HG02642 (cell line): ENCODE results near the gene KDM4E.
"Not testable (repeated sequence)": the region's sequence is repeated elsewhere in the genome, so short reads cannot be mapped to it uniquely, and the experiment has no call there.

Source experiments
- ATAC-seq: cut with Tn5 transposase; IDR thresholded peaks from one replicate; pipeline ENCODE4 v1.9.1; 2021; ENCODE audit warnings: mild to moderate bottlenecking; ENCODE audit not compliant: unreplicated experiment, poor library complexity

KDM4E gene

DNA sequence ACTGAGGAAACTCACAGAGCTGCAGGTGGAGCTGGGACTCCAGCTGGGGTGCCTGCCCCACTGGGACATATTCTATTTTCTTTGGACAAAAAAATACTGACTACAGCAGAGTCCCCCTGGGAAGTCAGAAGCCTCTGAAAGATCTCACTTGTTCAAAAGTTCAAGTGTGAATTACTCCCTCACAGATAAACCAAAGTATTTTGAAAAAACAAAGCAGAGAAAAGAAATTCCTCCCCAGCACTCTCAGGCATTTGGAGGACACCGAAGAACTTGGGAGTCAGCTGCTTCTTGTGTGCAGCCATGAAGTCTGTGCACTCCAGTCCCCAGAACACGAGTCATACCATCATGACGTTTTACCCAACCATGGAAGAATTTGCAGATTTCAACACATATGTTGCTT, 24.1 kb downstream of the KDM4E start, which contains the start of gene KDM4F:
KDM4F (plus strand) TSS at position 301 of the 400 bp plus-strand sequence.
- not testable (repeated sequence) for ATAC-seq

DNA sequence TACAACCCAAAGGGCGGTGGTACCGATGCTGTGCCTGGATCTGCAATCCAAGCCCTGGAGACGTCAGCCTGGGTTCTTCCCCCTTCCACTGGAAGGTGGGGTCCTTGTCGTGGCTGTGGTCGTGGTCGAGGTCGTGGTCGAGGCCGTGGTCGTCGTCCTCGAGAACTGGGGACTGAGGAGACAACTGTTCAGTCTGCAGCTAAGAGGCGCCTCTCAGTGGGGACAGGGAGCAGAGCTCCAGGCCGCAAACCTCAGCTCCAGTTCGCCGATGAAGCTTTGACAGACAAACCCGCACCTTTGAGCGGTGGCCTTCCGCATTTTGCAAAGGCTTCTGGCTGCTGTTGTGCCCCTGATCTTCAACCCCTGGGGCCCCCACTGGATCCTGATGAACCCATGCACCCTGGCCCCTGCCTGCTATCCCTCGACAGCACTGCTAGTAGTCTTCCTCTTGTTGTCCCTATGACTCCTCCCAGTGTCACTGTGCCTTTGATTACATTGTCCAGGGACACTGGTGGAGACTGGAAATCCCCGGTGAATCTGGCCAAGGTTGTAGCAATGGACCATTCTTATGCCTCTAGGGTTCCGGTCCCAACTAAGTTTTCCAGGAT, 25.6 kb downstream of the KDM4E start:
- no peak for ATAC-seq

GRCh38 chr11:95054356-95054755, 29.3 kb downstream of the KDM4E start:
- no peak for ATAC-seq

DNA sequence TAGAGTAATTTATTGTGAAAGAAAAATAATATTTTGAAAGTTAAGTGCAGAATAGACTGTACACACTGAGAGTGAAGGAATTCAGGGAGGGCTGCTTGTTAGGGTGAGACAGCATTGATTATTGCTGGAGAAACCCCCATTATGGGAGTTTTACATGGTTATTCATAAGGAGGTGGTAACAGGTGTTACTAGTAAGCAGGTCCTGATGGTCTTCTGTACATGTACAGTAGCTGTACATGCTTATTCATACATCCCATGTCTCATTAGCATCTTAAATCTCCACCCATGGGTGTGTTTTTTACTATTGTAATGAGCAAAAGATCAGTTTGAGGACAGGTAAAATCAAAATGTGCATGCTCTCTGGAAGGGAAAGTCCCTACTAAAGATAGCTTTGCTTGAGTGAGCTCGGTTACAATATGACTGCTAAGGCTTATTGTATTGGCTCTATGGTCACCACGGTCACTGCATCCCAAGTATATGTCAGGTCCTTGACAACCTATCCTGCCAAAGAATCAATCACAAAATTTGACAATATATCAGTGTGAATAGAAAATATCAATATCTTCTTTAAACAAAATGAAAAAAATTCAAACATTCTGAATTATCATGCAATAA, 30.3 kb downstream of the KDM4E start:
- ATAC-seq, result peak; percentile 92

DNA sequence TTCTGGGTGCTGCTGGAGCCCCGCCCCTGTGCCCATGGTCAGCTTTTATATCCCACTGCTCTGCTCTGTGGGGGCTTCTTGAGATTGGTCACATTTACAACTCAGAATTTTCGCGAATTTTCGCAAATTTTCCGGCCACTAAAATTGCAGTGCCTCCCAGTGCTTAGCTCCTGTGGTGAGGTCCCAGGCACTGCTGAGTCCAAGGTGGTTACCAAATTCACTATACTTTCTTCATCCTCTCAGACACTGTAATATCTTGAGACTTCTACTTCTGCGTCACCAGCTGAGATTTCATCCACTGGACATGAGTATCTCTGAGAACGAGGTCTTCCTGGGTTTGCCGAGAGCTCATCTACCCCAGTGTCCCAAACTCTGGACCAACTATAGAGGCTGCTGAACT, 32.9 kb downstream of the KDM4E start:
- no peak for ATAC-seq

DNA sequence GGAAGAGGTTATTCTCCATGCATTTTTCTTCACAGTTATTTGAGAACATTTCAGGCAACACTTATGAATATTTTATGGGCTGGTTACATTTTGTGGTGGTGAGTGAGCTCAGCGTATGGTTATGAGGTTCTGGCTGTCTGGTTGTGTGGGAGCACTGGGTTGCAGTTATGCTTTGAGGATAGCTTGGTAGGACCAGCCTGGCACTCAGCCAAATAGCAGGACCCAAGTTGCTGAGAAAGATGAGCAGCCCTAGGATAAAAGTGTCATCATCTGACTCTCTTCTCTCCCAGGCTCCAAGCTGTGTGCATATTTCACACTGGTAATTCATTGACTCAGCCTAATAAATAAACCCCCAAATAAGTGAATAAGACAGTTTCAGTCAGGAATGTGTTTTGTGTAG, 33.6 kb downstream of the KDM4E start:
- ATAC-seq, result no peak

DNA sequence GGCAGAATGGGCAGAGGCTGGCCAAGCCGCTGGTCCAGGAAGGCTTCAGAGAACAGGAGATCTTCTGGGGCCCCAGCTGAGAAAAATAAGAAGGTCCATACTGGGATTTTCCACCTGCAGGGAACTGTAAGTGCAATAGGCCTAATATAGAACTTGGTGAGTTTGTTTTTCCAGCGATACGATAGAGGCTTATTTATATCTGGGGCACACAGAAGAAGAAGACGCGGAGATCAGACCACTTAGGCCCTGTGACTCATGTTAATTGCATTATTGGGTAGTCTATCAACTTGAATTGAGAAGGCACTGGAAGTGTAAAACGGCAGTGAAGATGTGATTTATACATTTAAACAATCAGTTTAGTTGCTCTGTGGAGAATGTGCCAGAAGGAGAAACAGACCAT, 34.0 kb downstream of the KDM4E start:
- no peak for ATAC-seq

DNA sequence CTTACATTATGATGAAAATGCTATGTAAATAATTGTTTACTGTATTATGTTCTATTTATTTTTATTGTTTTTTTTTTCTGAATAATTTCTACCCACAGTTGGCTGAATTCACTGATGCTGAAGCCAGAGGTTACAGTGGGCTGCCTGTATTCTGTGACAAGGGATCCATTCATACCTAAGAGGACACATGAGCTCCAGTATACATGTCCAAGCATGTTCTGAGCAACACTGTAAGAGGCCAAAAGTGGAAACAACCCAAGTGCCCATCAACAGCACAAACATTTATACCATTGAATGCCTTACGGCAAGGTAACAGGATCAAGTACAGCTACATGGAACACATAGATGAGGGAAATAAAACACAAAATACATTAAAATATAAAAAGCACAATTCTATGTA, 40.3 kb downstream of the KDM4E start:
- ATAC-seq, result no peak

DNA sequence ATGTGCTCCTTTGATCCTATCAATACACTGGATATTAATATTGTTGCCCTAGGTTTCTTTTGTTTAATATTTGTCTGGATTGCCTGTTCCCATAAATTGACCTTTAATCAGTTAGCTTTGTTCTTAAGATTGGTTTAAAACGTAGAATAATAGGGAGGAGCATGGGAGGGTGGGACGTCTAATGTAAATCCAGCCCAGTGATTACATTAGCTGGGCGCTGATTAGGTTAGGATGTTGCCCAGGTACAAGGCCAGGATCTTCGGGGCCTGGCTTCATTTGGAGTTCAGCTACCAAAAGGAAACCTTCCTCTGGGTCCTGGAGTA, 41.6 kb downstream of the KDM4E start, which contains the start of gene SRSF8:
SRSF8 (plus strand) TSS at position 204 of the 323 bp plus-strand sequence. CDS start 308 bp downstream, outside the sequence.
- ATAC-seq, result peak; percentile 51

GRCh38 chr11:95067039-95067840, 42.2 kb downstream of the KDM4E start:
- peak; percentile 78 for ATAC-seq

GRCh38 chr11:95067841-95068219, 42.8 kb downstream of the KDM4E start:
- no peak for ATAC-seq

- peak; percentile 62 for ATAC-seq
Measured at GRCh38 chr11:95068549-95068948, 43.5 kb downstream of the KDM4E start.

DNA sequence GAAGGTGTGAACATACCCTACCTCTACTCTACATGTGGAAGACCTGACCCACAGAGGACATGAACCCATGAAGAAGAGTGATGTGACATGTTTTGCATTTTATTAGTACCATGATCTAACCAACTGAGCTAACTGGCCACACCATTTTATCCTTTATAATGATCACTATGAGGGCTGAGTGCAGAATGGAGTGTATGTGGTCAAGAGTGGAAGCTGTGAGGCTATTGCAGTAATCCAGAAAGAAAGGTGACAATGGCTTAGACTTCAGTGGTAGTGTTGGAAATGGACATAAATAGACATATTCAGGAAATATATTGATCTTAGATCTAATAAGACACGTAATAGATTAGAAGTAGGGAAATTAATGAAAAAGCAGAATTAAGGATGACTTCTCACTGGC, 45.4 kb downstream of the KDM4E start:
- ATAC-seq, result no peak

DNA sequence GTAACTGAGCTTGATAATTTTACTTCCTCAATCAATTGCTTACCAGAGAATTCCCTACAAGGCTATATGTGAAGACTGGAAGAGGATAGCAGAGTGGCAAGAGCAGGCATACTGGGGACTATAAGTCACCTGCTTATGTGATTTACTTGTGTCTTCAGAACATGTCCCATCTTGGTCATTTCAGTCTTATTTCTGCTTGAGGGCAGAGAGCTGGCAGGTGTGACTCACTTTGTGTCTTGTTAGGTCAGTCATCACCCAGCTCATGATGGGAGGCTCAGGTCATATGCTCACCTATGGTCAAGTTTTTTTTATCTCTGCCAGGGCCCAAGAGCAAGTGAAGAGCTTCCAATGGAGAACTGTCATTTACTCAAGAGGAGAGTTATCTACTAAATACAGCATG, 47.9 kb downstream of the KDM4E start:
- no peak for ATAC-seq

DNA sequence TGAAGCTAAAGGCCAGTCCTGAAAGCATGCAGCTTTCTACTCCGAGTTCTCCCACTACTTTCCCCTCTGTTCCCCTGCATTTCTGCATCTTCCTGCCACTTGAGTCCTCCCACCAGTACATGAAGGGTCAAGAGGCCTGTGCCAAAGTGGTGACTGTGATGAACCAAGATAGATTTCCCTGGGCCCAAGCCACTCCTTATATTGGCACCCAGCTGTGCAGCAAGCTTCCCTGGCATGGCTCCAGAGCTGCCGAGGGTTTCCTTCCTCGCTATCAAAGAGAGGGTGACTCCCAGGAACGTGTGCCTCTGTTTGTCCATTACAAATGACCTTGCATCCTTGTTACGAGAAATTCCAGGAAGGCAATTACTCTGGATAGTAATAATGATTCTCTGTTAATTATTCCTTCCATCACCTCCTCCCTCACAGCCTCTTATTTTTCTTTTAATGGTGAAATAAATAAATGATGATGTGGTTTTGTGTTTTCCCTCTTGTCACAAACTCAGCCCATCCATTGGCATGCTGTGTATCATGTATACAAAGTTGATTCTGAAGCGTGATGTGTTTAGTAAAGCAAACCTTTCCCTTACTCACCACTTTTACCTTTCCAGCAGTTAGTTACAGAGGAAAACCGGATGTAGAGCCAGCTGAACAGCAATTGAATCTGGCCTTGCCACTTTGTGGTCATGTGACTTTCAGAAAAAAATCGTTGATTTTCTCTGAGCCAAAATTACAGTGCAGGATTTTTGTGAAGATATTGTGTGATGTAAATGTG, 49.9 kb downstream of the KDM4E start:
- ATAC-seq, result no peak

GRCh38 chr11:95076416-95076815, 51.4 kb downstream of the KDM4E start:
- peak; percentile 66 for ATAC-seq

DNA sequence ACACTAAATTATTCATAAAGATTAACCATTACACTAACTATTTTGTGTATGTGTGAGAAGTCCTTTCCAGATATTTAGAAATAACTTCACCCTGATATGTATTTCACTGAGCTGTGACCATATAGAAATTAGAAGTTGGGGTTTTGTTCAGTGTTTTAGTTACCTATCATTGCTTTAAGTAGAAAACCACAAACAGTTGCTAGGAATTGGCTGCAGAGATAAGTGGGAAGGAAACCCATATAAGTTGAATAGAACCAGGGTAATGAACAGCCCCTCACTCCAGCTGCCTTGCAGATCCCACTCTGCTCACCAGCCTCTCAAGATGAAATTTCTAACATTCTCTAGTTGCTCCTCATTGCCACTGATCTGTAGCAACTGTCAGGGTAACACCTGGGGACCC, 51.9 kb downstream of the KDM4E start:
- no peak for ATAC-seq
